ENCODE data around the gene PCSK7. TPM values are rescaled to one million over a fixed set of nuclear protein-coding genes. Genes with fewer than 3 reads are reported as not detected.
A peak's percentile ranks its signal among the peaks of the same experiment; 100 is the strongest.

Gene PCSK7
- total and polyA plus RNA-seq, 4 donors: 7.3 to 32.3 (median 16.2) TPM

GRCh38 chr11:117181586-117182550, 50.0 kb downstream of the PCSK7 start:
- Histone ChIP-seq H3K36me3 (ENCODE audit: control insufficient read depth in 4 of 4, insufficient read depth in 3 of 4, low read depth in 1 of 4, low read length in 3 of 4) (peaks cover 3 to 30% (median 12%) of the 10 kb centered on the region in 4 donors), H3K4me3 (ENCODE audit: low read depth in 1 of 3, low read length in 3 of 3) (no peak overlapping the region), H3K9ac (ENCODE audit: low read depth in 1 of 2, low read length in 2 of 2) (no peak overlapping the region), H3K4me1 (ENCODE audit: control insufficient read depth in 4 of 4, insufficient read depth in 4 of 4, low read length in 3 of 4) (peaks cover 4 to 23% (median 18%) of the 10 kb centered on the region in 4 donors), H3K9me3 (ENCODE audit: control insufficient read depth in 4 of 4, low read length in 3 of 4) (no peaks in the 10 kb centered on the region), H3K27me3 (ENCODE audit: control insufficient read depth in 4 of 4, insufficient read depth in 4 of 4, low read length in 3 of 4) (no peaks in the 10 kb centered on the region), H3K27ac (ENCODE audit: low read depth in 1 of 2, low read length in 2 of 2) (no peak overlapping the region)
- WGBS: 95% methylated on average over 22 of the region's 22 CpGs
- DNase-seq (ENCODE audit: low spot score): no peak
- no peak for TF ChIP-seq CTCF (IDR thresholded peaks at IDR 0.05; ENCODE audit: low read depth, low read length, missing input control)
- no peak for TF ChIP-seq SP1 (IDR thresholded peaks at IDR 0.05)
- no peak for TF ChIP-seq YY1 (IDR thresholded peaks at IDR 0.05)
- no peak for TF ChIP-seq TAF1 (conservative IDR thresholded peaks at IDR 0.05)
- TF ChIP-seq RAD21 (IDR thresholded peaks at IDR 0.05): no peak
- no peak for TF ChIP-seq REST (IDR thresholded peaks at IDR 0.05)
- no peak for TF ChIP-seq HNF4A (conservative IDR thresholded peaks at IDR 0.05)
- TF ChIP-seq FOXA1 (IDR thresholded peaks at IDR 0.05): no peak
- no peak for TF ChIP-seq EGR1 (IDR thresholded peaks at IDR 0.05; ENCODE audit: low read depth in 2 of 2)

- no peak overlapping the region for H3K4me3 ChIP-seq (ENCODE audit: low read depth in 1 of 3, low read length in 3 of 3)
Measured at GRCh38 chr11:117180661-117181585, 51.0 kb downstream of the PCSK7 start.

More at GRCh38 chr11:117180661-117181585, 51.0 kb downstream of the PCSK7 start:
- 69% methylated on average over 22 of the region's 22 CpGs for WGBS
- H3K27ac ChIP-seq (ENCODE audit: low read depth in 1 of 2, low read length in 2 of 2): no peak overlapping the region
- peak; percentile 75 for DNase-seq (ENCODE audit: low spot score)
- no peaks in the 10 kb centered on the region for H3K9me3 ChIP-seq (ENCODE audit: control insufficient read depth in 4 of 4, low read length in 3 of 4)
- H3K9ac ChIP-seq (ENCODE audit: low read depth in 1 of 2, low read length in 2 of 2): no peak overlapping the region
- peaks cover 4 to 23% (median 18%) of the 10 kb centered on the region in 4 donors for H3K4me1 ChIP-seq (ENCODE audit: control insufficient read depth in 4 of 4, insufficient read depth in 4 of 4, low read length in 3 of 4)
- peaks cover 3 to 21% (median 11%) of the 10 kb centered on the region in 4 donors for H3K36me3 ChIP-seq (ENCODE audit: control insufficient read depth in 4 of 4, insufficient read depth in 3 of 4, low read depth in 1 of 4, low read length in 3 of 4)
- TF ChIP-seq CTCF (IDR thresholded peaks at IDR 0.05; ENCODE audit: low read depth, low read length, missing input control) (peak; percentile 31), JUND (IDR thresholded peaks at IDR 0.05) (no peak), RAD21 (IDR thresholded peaks at IDR 0.05) (peak in 1 of 2 donors; percentile 55)
- H3K27me3 ChIP-seq (ENCODE audit: control insufficient read depth in 4 of 4, insufficient read depth in 4 of 4, low read length in 3 of 4): no peaks in the 10 kb centered on the region
